ENCODE measurements around the gene FAM221A.

DNA sequence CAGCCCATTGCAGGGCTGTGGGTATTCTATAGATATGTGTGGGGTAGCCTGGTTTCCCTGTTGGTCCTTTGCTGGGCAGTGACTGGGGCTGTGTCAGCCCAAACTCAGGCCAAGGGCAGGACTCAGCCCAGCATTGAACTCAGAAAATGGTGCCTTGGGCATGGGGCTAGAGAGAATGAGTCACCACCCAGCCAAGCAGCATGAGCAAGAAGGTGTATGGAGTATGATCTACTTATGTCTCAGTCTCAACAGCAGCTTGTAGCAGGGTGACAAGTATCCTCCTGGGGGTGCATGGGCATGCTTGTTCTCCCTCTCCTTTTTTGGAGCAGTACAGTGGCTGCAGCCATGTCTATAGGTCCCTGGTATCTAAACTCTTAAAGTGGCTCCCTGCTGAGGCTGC is 62.1 kb downstream of the FAM221A start:
- TF ChIP-seq CTCF (IDR thresholded peaks at IDR 0.05) (no peak), POLR2A (IDR thresholded peaks at IDR 0.05) (no peak), POLR2AphosphoS5 (IDR thresholded peaks at IDR 0.05) (no peak)
